Caco-2 (cell line): Measurements from ENCODE around the gene TBC1D3I. TPM values are rescaled to one million over a fixed set of nuclear protein-coding genes. Genes with fewer than 3 reads are reported as not detected.
"Not testable (repeated sequence)": the region's sequence is repeated elsewhere in the genome, so short reads cannot be mapped to it uniquely, and the experiment has no call there.

Experiments
- BruUV-seq: library from RNA; stranded (reverse); fragments of 400-500 nt; replicated peaks from 2 replicates; lab custom pipeline; 2021; lab: Mats Ljungman, UMichigan
- CTCF ChIA-PET: fragments of 300-600 bp; sonication (Branson Sonifier 250); formaldehyde crosslinking; loops from one replicate; lab custom pipeline; 2022; ENCODE audit warnings: antibody characterized with exemption; lab: Charles Lee
- POLR2A ChIA-PET: fragments of 300-600 bp; sonication (Branson Sonifier 250); formaldehyde crosslinking; loops from one replicate; lab custom pipeline; 2022; ENCODE audit warnings: antibody characterized with exemption; lab: Charles Lee
- DNase-seq, 2 experiments: peaks; one replicate each; pipeline versions ENCODE4 v3.0.0 to v3.0.0-alpha.2; 2020 to 2022
- H3K27me3 ChIP-seq: replicated peaks from 2 replicates; pipeline ENCODE4 v1.6.0; 2011; ENCODE audit warnings: low read length; ENCODE audit not compliant: control insufficient read depth, insufficient read depth
- H3K36me3 ChIP-seq: 2 replicates; pipeline ENCODE4 v1.5.1; 2011; ENCODE audit warnings: low read length; ENCODE audit not compliant: control insufficient read depth, insufficient read depth
- H3K4me1 ChIP-seq: fragments of 250-450 bp; sonication (Bioruptor Pico); 2 replicates; pipeline ENCODE4 v1.5.1; 2020; ENCODE audit warnings: mild to moderate bottlenecking
- H3K4me3 ChIP-seq: 2 replicates; pipeline ENCODE4 v1.5.1; 2011; ENCODE audit warnings: low read depth, mild to moderate bottlenecking, control low read depth, low read length
- H3K9me3 ChIP-seq: fragments of 250-450 bp; sonication (Bioruptor Pico); 2 replicates; pipeline ENCODE4 v1.5.1; 2020; ENCODE audit warnings: mild to moderate bottlenecking, moderate library complexity
- H3K27ac Mint-ChIP-seq: one replicate; pipeline ENCODE4 v1.8.0; 2022; ENCODE audit warnings: mixed read lengths; ENCODE audit not compliant: unreplicated experiment
- H3K27me3 Mint-ChIP-seq: one replicate; pipeline ENCODE4 v1.8.0; 2022; ENCODE audit warnings: mixed read lengths; ENCODE audit not compliant: insufficient read depth, unreplicated experiment
- H3K36me3 Mint-ChIP-seq: one replicate; pipeline ENCODE4 v1.8.0; 2022; ENCODE audit warnings: mild to moderate bottlenecking, mixed read lengths; ENCODE audit not compliant: insufficient read depth, unreplicated experiment
- H3K4me1 Mint-ChIP-seq: one replicate; pipeline ENCODE4 v1.8.0; 2022; ENCODE audit warnings: low read depth, mixed read lengths; ENCODE audit not compliant: unreplicated experiment
- H3K4me3 Mint-ChIP-seq: one replicate; pipeline ENCODE4 v1.8.0; 2022; ENCODE audit warnings: mild to moderate bottlenecking, moderate library complexity, mixed read lengths; ENCODE audit not compliant: unreplicated experiment
- H3K9me3 Mint-ChIP-seq: one replicate; pipeline ENCODE4 v1.8.0; 2022; ENCODE audit warnings: mixed read lengths; ENCODE audit not compliant: unreplicated experiment
- intact Hi-C: fragments of 100-400 bp; cut with micrococcal nuclease; formaldehyde crosslinking; loops from one replicate; pipeline ENCODE4 v1.10.0; 2022; ENCODE audit not compliant: unreplicated experiment
- total RNA-seq: library from RNA; stranded (reverse); gene quantifications from 2 replicates; pipeline ENCODE4 v1.2.3, GENCODE V29; 2022
- TF ChIP-seq, protein P1 (sequence below), 2 experiments: fragments of 200-600 bp in 1 of 2; IDR thresholded peaks; 1 replicate in 1 of 2; 2 replicates in 1 of 2; pipeline versions ENCODE4 v1.5.1 to v1.8.0; 2011 to 2022; ENCODE audit warnings: antibody characterized with exemption in 1 of 2, control low read depth in 1 of 2, inconsistent platforms in 1 of 2, low read depth in 1 of 2, low read length in 1 of 2, mild to moderate bottlenecking in 1 of 2, moderate library complexity in 1 of 2; ENCODE audit not compliant: insufficient read depth in 1 of 2, severe bottlenecking in 1 of 2, unreplicated experiment in 1 of 2

The TBC1D3I gene
- total RNA-seq, 1 experiment from 2014 or later, result 0.50 TPM

DNA sequence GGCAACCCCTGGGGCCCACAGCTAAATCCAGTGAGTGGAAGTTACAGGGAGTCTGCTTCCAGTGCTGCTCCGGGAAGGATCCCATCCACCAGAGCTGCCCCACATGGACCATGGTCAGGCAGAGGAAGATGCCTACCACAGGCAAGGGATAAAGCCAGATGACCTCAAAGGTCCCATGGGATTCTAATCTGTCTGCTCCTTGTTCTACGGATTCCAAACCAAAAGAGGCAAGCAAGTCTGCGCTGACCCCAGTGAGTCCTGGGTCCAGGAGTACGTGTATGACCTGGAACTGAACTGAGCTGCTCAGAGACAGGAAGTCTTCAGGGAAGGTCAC is 52.1 kb downstream of the TBC1D3I start:
- peaks cover 1% of the 10 kb centered on the region; the same call in 1 of the 2 replicates for H3K27me3 ChIP-seq
- TF ChIP-seq, protein P1, sequence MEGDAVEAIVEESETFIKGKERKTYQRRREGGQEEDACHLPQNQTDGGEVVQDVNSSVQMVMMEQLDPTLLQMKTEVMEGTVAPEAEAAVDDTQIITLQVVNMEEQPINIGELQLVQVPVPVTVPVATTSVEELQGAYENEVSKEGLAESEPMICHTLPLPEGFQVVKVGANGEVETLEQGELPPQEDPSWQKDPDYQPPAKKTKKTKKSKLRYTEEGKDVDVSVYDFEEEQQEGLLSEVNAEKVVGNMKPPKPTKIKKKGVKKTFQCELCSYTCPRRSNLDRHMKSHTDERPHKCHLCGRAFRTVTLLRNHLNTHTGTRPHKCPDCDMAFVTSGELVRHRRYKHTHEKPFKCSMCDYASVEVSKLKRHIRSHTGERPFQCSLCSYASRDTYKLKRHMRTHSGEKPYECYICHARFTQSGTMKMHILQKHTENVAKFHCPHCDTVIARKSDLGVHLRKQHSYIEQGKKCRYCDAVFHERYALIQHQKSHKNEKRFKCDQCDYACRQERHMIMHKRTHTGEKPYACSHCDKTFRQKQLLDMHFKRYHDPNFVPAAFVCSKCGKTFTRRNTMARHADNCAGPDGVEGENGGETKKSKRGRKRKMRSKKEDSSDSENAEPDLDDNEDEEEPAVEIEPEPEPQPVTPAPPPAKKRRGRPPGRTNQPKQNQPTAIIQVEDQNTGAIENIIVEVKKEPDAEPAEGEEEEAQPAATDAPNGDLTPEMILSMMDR (IDR thresholded peaks at IDR 0.05; ENCODE audit: insufficient read depth in 1 of 2, low read depth in 1 of 2, low read length in 1 of 2, severe bottlenecking in 1 of 2, unreplicated experiment in 1 of 2), result no peak
- CTCF ChIA-PET, result no interaction called here
- no peaks in the 10 kb centered on the region for H3K9me3 ChIP-seq
- no peak overlapping the region for H3K4me3 ChIP-seq
- POLR2A ChIA-PET, result no interaction called here
- H3K4me1 ChIP-seq, result no peaks in the 10 kb centered on the region
- no TSS peak for BruUV-seq
- Mint-ChIP-seq H3K4me1 (no peaks in the 10 kb centered on the region), H3K27me3 (peaks cover 26% of the 10 kb centered on the region), H3K9me3 (no peaks in the 10 kb centered on the region), H3K36me3 (no peaks in the 10 kb centered on the region), H3K27ac (no peak overlapping the region), H3K4me3 (no peak overlapping the region)
- intact Hi-C loops, result no loop called here
- DNase-seq, result no peak
- no peaks in the 10 kb centered on the region for H3K36me3 ChIP-seq

DNA sequence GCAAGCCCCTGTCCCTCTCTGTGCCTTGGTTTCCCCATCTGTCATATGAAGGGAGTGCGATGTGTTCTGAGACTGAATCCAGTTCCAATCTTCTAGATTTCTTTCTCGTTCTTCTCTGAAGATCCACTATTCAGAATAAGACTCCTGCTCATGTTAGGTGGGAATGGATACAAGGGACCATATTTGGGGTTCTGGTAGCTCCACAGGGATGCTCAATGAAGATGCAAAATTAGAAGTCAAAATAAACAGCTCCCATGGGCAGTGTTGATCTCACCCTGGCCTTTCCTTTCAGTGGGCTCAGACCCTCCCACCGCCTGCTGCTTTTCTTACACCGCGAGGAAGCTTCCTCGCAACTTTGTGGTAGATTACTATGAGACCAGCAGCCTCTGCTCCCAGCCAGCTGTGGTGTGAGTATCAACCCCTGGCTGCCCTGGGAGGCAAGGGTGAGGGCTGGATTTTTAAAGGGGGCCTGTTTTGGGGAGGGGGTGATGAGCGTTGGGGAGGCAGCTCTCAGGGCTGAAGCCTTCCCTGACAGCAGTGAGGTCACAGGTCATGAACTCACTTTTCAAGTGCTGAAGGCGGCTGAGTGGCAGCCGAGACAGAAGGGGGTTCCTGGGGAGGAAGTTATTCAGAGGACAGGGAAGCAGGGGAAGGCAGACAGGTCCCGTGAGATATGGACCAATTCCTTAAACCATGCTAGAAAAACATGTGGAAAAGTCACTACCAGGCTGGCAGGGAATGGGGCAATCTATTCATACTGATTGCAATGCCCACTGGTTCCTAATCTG is 52.7 kb downstream of the TBC1D3I start:
- H3K4me1 Mint-ChIP-seq, intact Hi-C loops, H3K36me3 ChIP-seq, H3K9me3 ChIP-seq, H3K4me3 Mint-ChIP-seq, POLR2A ChIA-PET, H3K36me3 Mint-ChIP-seq, H3K9me3 Mint-ChIP-seq, BruUV-seq, CTCF ChIA-PET, H3K4me3 ChIP-seq, H3K27ac Mint-ChIP-seq, H3K27me3 ChIP-seq, DNase-seq, H3K4me1 ChIP-seq: not testable (repeated sequence)
- H3K27me3 Mint-ChIP-seq, result peaks cover 30% of the 10 kb centered on the region

DNA sequence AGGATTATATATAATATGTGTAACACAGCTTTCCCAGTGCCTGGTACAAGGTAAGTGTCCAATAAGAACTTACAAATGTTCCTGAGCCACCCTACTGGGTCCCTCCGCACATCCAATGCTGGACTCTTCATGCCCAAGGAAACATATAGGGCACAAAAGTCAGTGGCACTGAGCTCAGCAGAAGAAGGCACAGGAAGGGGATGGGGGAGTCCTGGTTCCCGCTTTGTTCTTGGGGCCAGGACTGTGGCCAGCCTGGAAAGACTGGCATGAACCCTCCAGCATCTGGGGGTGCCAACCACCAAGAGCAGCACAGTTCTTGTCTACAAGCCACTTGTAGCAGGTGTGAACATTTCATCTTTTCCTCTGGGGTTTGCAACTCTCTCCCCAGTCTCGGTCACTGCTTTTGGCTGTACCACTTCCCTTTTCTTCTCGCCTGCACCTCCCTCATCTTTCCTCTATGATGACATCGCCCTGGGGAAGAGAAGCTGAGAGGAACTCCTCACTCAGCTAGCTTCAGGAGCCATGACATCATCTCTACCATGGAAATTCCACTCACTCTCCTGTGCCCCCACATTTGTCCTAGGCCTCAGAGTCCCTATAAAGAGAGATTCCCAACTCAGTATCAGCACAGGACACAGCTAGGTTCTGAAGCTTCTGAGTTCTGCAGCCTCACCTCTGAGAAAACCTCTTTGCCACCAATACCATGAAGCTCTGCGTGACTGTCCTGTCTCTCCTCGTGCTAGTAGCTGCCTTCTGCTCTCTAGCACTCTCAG is 53.7 kb downstream of the TBC1D3I start, which contains the start of gene CCL4L2:
TSS of gene CCL4L2 (plus strand) at position 625 of the 773 bp plus-strand sequence.
- H3K4me1 Mint-ChIP-seq, H3K27ac Mint-ChIP-seq, H3K4me3 Mint-ChIP-seq, H3K9me3 Mint-ChIP-seq, H3K9me3 ChIP-seq, H3K4me1 ChIP-seq, intact Hi-C loops, BruUV-seq, H3K36me3 Mint-ChIP-seq, H3K36me3 ChIP-seq, POLR2A ChIA-PET, H3K27me3 ChIP-seq, DNase-seq, H3K4me3 ChIP-seq: not testable (repeated sequence)
- CTCF ChIA-PET, result interaction anchor here (1.3 kb wide), 1 partner anchor 273 kb away, joined by 3 read pairs; no protein-coding TSS in a partner anchor
- peaks cover 34% of the 10 kb centered on the region for H3K27me3 Mint-ChIP-seq

DNA sequence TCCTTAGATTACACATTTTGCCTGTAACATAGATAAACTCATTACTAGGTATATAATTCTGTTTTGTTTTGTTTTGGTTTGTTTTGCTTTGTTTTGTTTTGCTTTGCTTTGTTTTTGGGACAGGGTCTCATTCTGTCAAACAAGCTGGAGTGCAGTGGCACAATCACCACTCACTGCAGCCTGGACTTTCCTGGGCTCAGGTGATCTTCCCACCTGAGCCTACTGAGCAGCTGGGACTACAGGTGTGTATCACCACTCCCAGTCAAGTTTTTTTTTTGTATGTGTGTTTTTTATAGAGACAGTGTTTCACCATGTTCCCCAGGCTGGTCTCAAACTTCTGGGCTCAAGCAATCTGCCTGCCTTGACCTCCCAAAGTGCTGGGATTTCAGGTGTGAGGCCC is 54.8 kb downstream of the TBC1D3I start:
- no peaks in the 10 kb centered on the region for H3K36me3 Mint-ChIP-seq
- no peaks in the 10 kb centered on the region for H3K36me3 ChIP-seq
- no peak overlapping the region for H3K4me3 Mint-ChIP-seq
- no peaks in the 10 kb centered on the region for H3K4me1 Mint-ChIP-seq
- 0 out of 2 replicates have a peak, but pooled peaks cover 1% of the 10 kb centered on the region for H3K27me3 ChIP-seq
- CTCF ChIA-PET, result interaction anchor here (1.3 kb wide), 1 partner anchor 274 kb away, joined by 3 read pairs; no protein-coding TSS in a partner anchor
- no peak for DNase-seq
- no peaks in the 10 kb centered on the region for H3K4me1 ChIP-seq
- TF ChIP-seq, protein P1 (IDR thresholded peaks at IDR 0.05; ENCODE audit: insufficient read depth in 1 of 2, low read depth in 1 of 2, low read length in 1 of 2, severe bottlenecking in 1 of 2, unreplicated experiment in 1 of 2), result no peak
- intact Hi-C loops, result no loop called here
- H3K27me3 Mint-ChIP-seq, result peaks cover 32% of the 10 kb centered on the region
- no peak overlapping the region for H3K27ac Mint-ChIP-seq
- H3K9me3 Mint-ChIP-seq, result no peaks in the 10 kb centered on the region
- no peaks in the 10 kb centered on the region for H3K9me3 ChIP-seq
- POLR2A ChIA-PET, result no interaction called here
- no TSS peak for BruUV-seq
- H3K4me3 ChIP-seq, result no peak overlapping the region

DNA sequence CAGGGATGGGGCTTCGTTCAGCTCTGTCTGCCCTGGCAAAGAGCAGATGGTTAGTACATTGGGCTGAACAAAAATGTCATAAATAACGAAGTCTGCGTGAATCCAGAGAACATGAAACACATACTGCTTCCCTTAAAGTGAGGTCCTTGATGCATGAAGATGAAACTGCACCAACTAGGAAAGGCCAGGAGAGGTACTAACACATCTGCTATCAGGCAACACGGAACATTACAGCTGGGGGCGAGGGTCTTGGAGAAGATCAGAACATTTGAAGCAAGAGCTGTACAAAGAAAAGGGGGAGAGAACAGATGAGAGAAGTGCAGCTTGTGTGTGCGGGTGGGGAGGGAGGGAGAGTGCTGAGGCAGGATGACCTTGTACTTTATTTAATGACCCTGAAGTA is 57.0 kb downstream of the TBC1D3I start:
- DNase-seq, H3K4me1 Mint-ChIP-seq, H3K9me3 Mint-ChIP-seq, POLR2A ChIA-PET, BruUV-seq, H3K36me3 ChIP-seq, H3K4me3 Mint-ChIP-seq, H3K27ac Mint-ChIP-seq, H3K9me3 ChIP-seq, H3K4me1 ChIP-seq, H3K4me3 ChIP-seq, H3K36me3 Mint-ChIP-seq, H3K27me3 ChIP-seq, CTCF ChIA-PET, intact Hi-C loops: not testable (repeated sequence)
- peaks cover 28% of the 10 kb centered on the region for H3K27me3 Mint-ChIP-seq
